CD4-positive, alpha-beta T cell (primary cell): Measurements from ENCODE around the gene PLEKHN1. TPM values are rescaled to one million over a fixed set of nuclear protein-coding genes. Genes with fewer than 3 reads are reported as not detected.

ENCODE experiments used
- ATAC-seq: fragments of 200-7000 bp; cut with Tn5 transposase; one replicate; pipeline ENCODE4 v1.10.0; 2022; ENCODE audit warnings: mild to moderate bottlenecking; ENCODE audit not compliant: poor library complexity
- CTCF ChIA-PET: fragments of 350-600 bp; sonication (Branson Sonifier 250); formaldehyde crosslinking; loops from one replicate; lab custom pipeline; 2021; ENCODE audit warnings: antibody characterized with exemption, inconsistent platforms; lab: Charles Lee
- POLR2A ChIA-PET: fragments of 350-600 bp; sonication (Branson Sonifier 250); formaldehyde crosslinking; loops from one replicate; lab custom pipeline; 2021; ENCODE audit warnings: antibody characterized with exemption, inconsistent platforms; lab: Charles Lee
- DNase-seq, 14 experiments: peaks; one replicate each; pipeline ENCODE4 v3.0.0-alpha.2; 2013 to 2020; ENCODE audit warnings: mixed read lengths in 2 of 14
- H3K27ac ChIP-seq, 2 donors: one replicate each; pipeline versions ENCODE4 v1.5.1 to v1.7.0; 2013; ENCODE audit warnings: low read length in 2 of 2, low read depth in 1 of 2, mild to moderate bottlenecking in 1 of 2
- H3K27me3 ChIP-seq, 2 experiments: 1 replicate in 1 of 2; 2 replicates in 1 of 2; pipeline versions ENCODE4 v1.6.1 to v1.7.0; 2013; ENCODE audit warnings: low read length in 2 of 2, control low read depth in 1 of 2, mild to moderate bottlenecking in 1 of 2, moderate library complexity in 1 of 2; ENCODE audit not compliant: insufficient read depth in 2 of 2, control insufficient read depth in 1 of 2
- H3K36me3 ChIP-seq: one replicate; pipeline ENCODE4 v1.6.1; 2013; ENCODE audit warnings: low read length, control low read depth; ENCODE audit not compliant: insufficient read depth
- H3K4me1 ChIP-seq: one replicate; pipeline ENCODE4 v1.6.1; 2013; ENCODE audit warnings: low read length, control low read depth; ENCODE audit not compliant: insufficient read depth
- H3K4me3 ChIP-seq: one replicate; pipeline ENCODE4 v1.5.1; 2013; ENCODE audit warnings: mild to moderate bottlenecking, low read length, moderate library complexity
- H3K9me3 ChIP-seq, 2 experiments: 1 replicate in 1 of 2; 2 replicates in 1 of 2; pipeline versions ENCODE4 v1.6.1 to v1.7.0; 2013; ENCODE audit warnings: low read length in 2 of 2, mild to moderate bottlenecking in 2 of 2, control low read depth in 1 of 2, moderate library complexity in 1 of 2; ENCODE audit not compliant: control insufficient read depth in 1 of 2, insufficient read depth in 1 of 2
- H3K27ac Mint-ChIP-seq: one replicate; pipeline ENCODE4 v1.8.0; 2020; ENCODE audit warnings: mixed read lengths
- H3K27me3 Mint-ChIP-seq: one replicate; pipeline ENCODE4 v1.8.0; 2021; ENCODE audit warnings: mixed read lengths
- H3K36me3 Mint-ChIP-seq: one replicate; pipeline ENCODE4 v1.8.0; 2021; ENCODE audit warnings: low read depth, mixed read lengths
- H3K4me1 Mint-ChIP-seq: one replicate; pipeline ENCODE4 v1.8.0; 2021; ENCODE audit warnings: low read depth, mixed read lengths
- H3K4me3 Mint-ChIP-seq: one replicate; pipeline ENCODE4 v1.8.0; 2020; ENCODE audit warnings: mild to moderate bottlenecking, mixed read lengths
- H3K9me3 Mint-ChIP-seq: one replicate; pipeline ENCODE4 v1.8.0; 2020; ENCODE audit warnings: mixed read lengths
- intact Hi-C, 2 experiments: fragments of 100-400 bp; cut with DNase I in 1 of 2; cut with micrococcal nuclease in 1 of 2; formaldehyde crosslinking; loops; one replicate each; pipeline versions ENCODE4 v1.15.1 to v1.9.0; 2023 to 2025; cut with DNase I, micrococcal nuclease
- total RNA-seq, 174 experiments: library from RNA in 2 of 174; stranded (reverse) in 2 of 174; gene quantifications; one replicate each; pipeline ENCODE4 v1.2.3 and lab custom pipeline; 2021 to 2026
- TF ChIP-seq, protein P1 (sequence below): fragments of 200-600 bp; IDR thresholded peaks from one replicate; pipeline ENCODE4 v1.8.0; 2022; ENCODE audit warnings: antibody characterized with exemption, mild to moderate bottlenecking

The PLEKHN1 gene
- total RNA-seq, 2 experiments from 2014 or later = 0.69 to 0.95 TPM

DNA sequence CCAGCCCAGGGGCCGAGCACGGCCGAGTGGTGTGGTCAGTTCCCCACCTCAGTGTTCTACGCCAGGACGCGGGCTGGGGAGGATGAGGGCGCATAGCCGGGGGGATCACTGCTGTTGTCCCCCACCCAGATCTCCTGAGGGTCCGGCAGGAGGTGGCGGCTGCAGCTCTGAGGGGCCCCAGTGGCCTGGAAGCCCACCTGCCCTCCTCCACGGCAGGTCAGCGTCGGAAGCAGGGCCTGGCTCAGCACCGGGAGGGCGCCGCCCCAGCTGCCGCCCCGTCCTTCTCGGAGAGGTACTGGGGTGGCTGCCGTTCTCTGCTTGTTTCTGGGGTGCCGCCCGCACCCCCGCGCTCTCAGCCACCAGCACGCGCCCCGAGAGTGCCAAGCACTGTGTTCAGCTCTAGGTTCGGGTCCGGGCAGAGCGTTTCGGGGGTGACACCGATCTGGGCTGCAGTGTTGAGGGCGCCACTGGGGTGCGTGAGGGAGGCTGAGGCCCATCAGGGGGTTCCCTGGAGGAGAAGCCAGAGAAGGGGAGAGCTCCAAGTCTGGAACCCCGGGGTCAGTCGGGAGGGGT, 25.2 kb upstream of the PLEKHN1 start:
- Histone ChIP-seq H3K9me3 (peaks cover 0 to 40% of the 10 kb centered on the region in 2 experiments), H3K4me1 (peaks cover 31% of the 10 kb centered on the region), H3K36me3 (peaks cover 10% of the 10 kb centered on the region), H3K27me3 (peaks cover 37 to 52% of the 10 kb centered on the region in 2 experiments), H3K4me3 (peak overlapping the region; percentile 39), H3K27ac (no peak overlapping the region)
- Mint-ChIP-seq H3K36me3 (peaks cover 15% of the 10 kb centered on the region), H3K9me3 (no peaks in the 10 kb centered on the region), H3K4me1 (peaks cover 5% of the 10 kb centered on the region), H3K4me3 (peak overlapping the region; percentile 72), H3K27ac (no peak overlapping the region), H3K27me3 (peaks cover 43% of the 10 kb centered on the region)
- intact Hi-C loops = no loop called here
- ATAC-seq (no peak), DNase-seq (no peak)
- POLR2A ChIA-PET = no interaction called here
- CTCF ChIA-PET = interaction anchor here (0.8 to 1.1 kb wide), 2 partner anchors 26 to 61 kb away, joined by 3 to 4 read pairs; partner anchors contain the start of gene PLEKHN1
- TF ChIP-seq, protein P1, sequence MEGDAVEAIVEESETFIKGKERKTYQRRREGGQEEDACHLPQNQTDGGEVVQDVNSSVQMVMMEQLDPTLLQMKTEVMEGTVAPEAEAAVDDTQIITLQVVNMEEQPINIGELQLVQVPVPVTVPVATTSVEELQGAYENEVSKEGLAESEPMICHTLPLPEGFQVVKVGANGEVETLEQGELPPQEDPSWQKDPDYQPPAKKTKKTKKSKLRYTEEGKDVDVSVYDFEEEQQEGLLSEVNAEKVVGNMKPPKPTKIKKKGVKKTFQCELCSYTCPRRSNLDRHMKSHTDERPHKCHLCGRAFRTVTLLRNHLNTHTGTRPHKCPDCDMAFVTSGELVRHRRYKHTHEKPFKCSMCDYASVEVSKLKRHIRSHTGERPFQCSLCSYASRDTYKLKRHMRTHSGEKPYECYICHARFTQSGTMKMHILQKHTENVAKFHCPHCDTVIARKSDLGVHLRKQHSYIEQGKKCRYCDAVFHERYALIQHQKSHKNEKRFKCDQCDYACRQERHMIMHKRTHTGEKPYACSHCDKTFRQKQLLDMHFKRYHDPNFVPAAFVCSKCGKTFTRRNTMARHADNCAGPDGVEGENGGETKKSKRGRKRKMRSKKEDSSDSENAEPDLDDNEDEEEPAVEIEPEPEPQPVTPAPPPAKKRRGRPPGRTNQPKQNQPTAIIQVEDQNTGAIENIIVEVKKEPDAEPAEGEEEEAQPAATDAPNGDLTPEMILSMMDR = no peak

DNA sequence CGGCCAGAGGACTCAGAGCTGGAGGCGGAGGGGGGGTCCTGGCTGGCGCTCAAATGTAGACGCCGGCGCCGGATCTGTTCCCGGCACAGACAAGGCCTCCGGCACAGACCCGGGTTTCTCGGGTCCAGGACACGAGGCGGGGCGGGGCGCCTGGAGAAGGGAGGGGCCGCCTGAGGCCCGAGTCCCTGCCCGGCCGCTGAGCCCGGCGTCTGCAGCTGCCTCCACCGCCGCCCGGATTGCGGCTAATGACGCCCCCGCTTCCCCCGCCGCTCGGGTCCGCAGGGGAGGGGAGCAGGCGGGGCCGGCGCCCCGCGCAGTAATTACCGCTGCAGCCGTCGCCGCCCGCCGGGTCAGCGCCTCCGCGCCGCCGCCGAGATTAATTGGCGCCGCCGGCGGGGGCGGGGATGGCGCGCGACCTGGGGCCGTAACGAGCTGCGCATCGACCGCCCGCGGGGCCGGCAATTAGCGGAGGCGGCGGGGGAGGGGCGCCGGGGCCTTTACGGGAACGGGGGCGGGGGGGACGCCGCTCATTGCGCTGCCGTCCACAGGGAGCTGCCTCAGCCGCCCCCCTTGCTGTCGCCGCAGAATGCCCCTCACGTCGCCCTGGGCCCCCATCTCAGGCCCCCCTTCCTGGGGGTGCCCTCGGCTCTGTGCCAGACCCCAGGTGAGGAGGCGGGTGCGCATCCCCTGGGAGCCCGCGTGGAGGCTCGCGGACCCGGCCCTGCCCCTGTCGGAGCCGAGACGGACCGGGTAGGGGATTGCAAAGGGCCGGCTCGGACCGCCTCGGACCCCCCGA, 24.5 kb upstream of the PLEKHN1 start:
- H3K27ac ChIP-seq = no peak overlapping the region
- POLR2A ChIA-PET = no interaction called here
- CTCF ChIA-PET = interaction anchor here (0.8 kb wide), 1 partner anchor 60 kb away, joined by 3 read pairs; no protein-coding TSS in a partner anchor
- Mint-ChIP-seq H3K36me3 (peaks cover 16% of the 10 kb centered on the region), H3K27me3 (peaks cover 40% of the 10 kb centered on the region), H3K4me1 (peaks cover 5% of the 10 kb centered on the region), H3K9me3 (no peaks in the 10 kb centered on the region), H3K4me3 (peak overlapping the region; percentile 72), H3K27ac (no peak overlapping the region)
- ATAC-seq (no peak), DNase-seq (peak in 3 of 14 experiments; percentile 20 to 47 (median 36))
- peaks cover 10% of the 10 kb centered on the region for H3K36me3 ChIP-seq
- intact Hi-C loops = no loop called here
- peaks cover 31% of the 10 kb centered on the region for H3K4me1 ChIP-seq
- H3K9me3 ChIP-seq = peaks cover 0 to 35% of the 10 kb centered on the region in 2 experiments
- TF ChIP-seq, protein P1 = no peak
- H3K4me3 ChIP-seq = peak overlapping the region; percentile 39
- peaks cover 30 to 47% of the 10 kb centered on the region in 2 experiments for H3K27me3 ChIP-seq

DNA sequence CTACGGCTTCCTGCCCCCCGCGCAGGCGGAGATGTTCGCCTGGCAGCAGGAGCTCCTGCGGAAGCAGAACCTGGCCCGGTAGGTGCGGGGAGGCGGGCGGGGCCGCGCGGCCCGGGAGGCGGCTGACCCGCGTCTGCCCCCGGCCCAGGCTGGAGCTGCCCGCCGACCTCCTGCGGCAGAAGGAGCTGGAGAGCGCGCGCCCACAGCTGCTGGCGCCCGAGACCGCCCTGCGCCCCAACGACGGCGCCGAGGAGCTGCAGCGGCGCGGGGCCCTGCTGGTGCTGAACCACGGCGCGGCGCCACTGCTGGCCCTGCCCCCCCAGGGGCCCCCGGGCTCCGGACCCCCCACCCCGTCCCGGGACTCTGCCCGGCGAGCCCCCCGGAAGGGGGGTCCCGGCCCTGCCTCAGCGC, 23.9 kb upstream of the PLEKHN1 start:
- H3K36me3 ChIP-seq = peaks cover 15% of the 10 kb centered on the region
- peaks cover 0 to 33% of the 10 kb centered on the region in 2 experiments for H3K9me3 ChIP-seq
- no peak overlapping the region for H3K4me3 ChIP-seq
- H3K36me3 Mint-ChIP-seq = peaks cover 22% of the 10 kb centered on the region
- ATAC-seq = peak; percentile 30
- ChIA-PET POLR2A (no interaction called here), CTCF (no interaction called here)
- H3K27me3 Mint-ChIP-seq = peaks cover 37% of the 10 kb centered on the region
- H3K4me1 Mint-ChIP-seq = peaks cover 5% of the 10 kb centered on the region
- no peak overlapping the region for H3K27ac Mint-ChIP-seq
- H3K27me3 ChIP-seq = peaks cover 28 to 47% of the 10 kb centered on the region in 2 experiments
- intact Hi-C loops = no loop called here
- no peak for DNase-seq
- no peaks in the 10 kb centered on the region for H3K9me3 Mint-ChIP-seq
- TF ChIP-seq, protein P1 = no peak
- H3K4me3 Mint-ChIP-seq = no peak overlapping the region
- no peak overlapping the region for H3K27ac ChIP-seq
- peaks cover 31% of the 10 kb centered on the region for H3K4me1 ChIP-seq
